HG02943 (cell line): ENCODE data around the gene CDC42.
"Not testable (repeated sequence)": the region's sequence is repeated elsewhere in the genome, so short reads cannot be mapped to it uniquely, and the experiment has no call there.

Source experiments
- ATAC-seq: cut with Tn5 transposase; IDR thresholded peaks from one replicate; pipeline ENCODE4 v1.9.1; 2021; ENCODE audit warnings: mild to moderate bottlenecking, low read depth, moderate library complexity; ENCODE audit not compliant: unreplicated experiment

Gene CDC42

GRCh38 chr1:22052115-22053016, at the start of gene CDC42:
Gene CDC42, plus strand, starts transcription at chr1:22052709. Its CDS starts 25,770 bp downstream, at chr1:22078479.
- peak; percentile 84 for ATAC-seq

GRCh38 chr1:22002875-22003274, 49.6 kb upstream of the CDC42 start:
- ATAC-seq = not testable (repeated sequence)

- not testable (repeated sequence) for ATAC-seq
Observed at GRCh38 chr1:22003959-22004358, 48.5 kb upstream of the CDC42 start.

- not testable (repeated sequence) for ATAC-seq
Observed at GRCh38 chr1:22005261-22006149, 47.0 kb upstream of the CDC42 start.

GRCh38 chr1:22006736-22007135, 45.8 kb upstream of the CDC42 start:
- ATAC-seq = not testable (repeated sequence)

- ATAC-seq = not testable (repeated sequence)
Observed at GRCh38 chr1:22007262-22007661, 45.2 kb upstream of the CDC42 start.

GRCh38 chr1:22009566-22009965, 42.9 kb upstream of the CDC42 start:
- ATAC-seq = not testable (repeated sequence)

- not testable (repeated sequence) for ATAC-seq
Observed at GRCh38 chr1:22012752-22013151, 39.8 kb upstream of the CDC42 start.

GRCh38 chr1:22014575-22015206, 37.8 kb upstream of the CDC42 start:
- ATAC-seq = not testable (repeated sequence)

- no peak for ATAC-seq
Observed at GRCh38 chr1:22018583-22019559, 33.6 kb upstream of the CDC42 start.

GRCh38 chr1:22021061-22021460, 31.4 kb upstream of the CDC42 start:
- ATAC-seq = no peak

GRCh38 chr1:22024485-22025367, 27.8 kb upstream of the CDC42 start:
- ATAC-seq = peak; percentile 39

- peak; percentile 60 for ATAC-seq
Observed at GRCh38 chr1:22025368-22026155, 26.9 kb upstream of the CDC42 start.

- ATAC-seq = no peak
Observed at GRCh38 chr1:22026924-22027289, 25.6 kb upstream of the CDC42 start.

GRCh38 chr1:22030057-22030456, 22.5 kb upstream of the CDC42 start:
- no peak for ATAC-seq

- ATAC-seq = no peak
Observed at GRCh38 chr1:22030473-22030872, 22.0 kb upstream of the CDC42 start.

GRCh38 chr1:22031214-22031962, 21.1 kb upstream of the CDC42 start:
- ATAC-seq = no peak
